HG03103 (cell line): ENCODE data around the gene IL12RB2.

Experiments used
- ATAC-seq: cut with Tn5 transposase; IDR thresholded peaks from one replicate; pipeline ENCODE4 v1.9.1; 2021; ENCODE audit warnings: low read depth; ENCODE audit not compliant: unreplicated experiment

Gene IL12RB2

GRCh38 chr1:67307251-67308060 lies at the start of gene IL12RB2:
IL12RB2 (plus strand) TSS chr1:67307873; CDS start chr1:67320369, 12,496 bp downstream.
- ATAC-seq = peak; percentile 48

- ATAC-seq = no peak
Measured at GRCh38 chr1:67261680-67262079, 46.0 kb upstream of the IL12RB2 start.

GRCh38 chr1:67262735-67263134 lies 44.9 kb upstream of the IL12RB2 start:
- ATAC-seq = no peak

GRCh38 chr1:67264152-67264551 lies 43.5 kb upstream of the IL12RB2 start:
- ATAC-seq = no peak

- ATAC-seq = peak; percentile 65
Measured at GRCh38 chr1:67264899-67265298, 42.8 kb upstream of the IL12RB2 start.

GRCh38 chr1:67269061-67269460 lies 38.6 kb upstream of the IL12RB2 start:
- ATAC-seq = no peak

GRCh38 chr1:67270541-67270940 lies 37.1 kb upstream of the IL12RB2 start:
- no peak for ATAC-seq

- ATAC-seq = no peak
Measured at GRCh38 chr1:67273591-67273990, 34.1 kb upstream of the IL12RB2 start.

- no peak for ATAC-seq
Measured at GRCh38 chr1:67274623-67275325, 32.9 kb upstream of the IL12RB2 start.

- no peak for ATAC-seq
Measured at GRCh38 chr1:67280696-67281095, 27.0 kb upstream of the IL12RB2 start.

- ATAC-seq = no peak
Measured at GRCh38 chr1:67281244-67281643, 26.4 kb upstream of the IL12RB2 start.

- peak; percentile 81 for ATAC-seq
Measured at GRCh38 chr1:67285780-67286488, 21.7 kb upstream of the IL12RB2 start.

GRCh38 chr1:67290236-67290635 lies 17.4 kb upstream of the IL12RB2 start:
- no peak for ATAC-seq

GRCh38 chr1:67294836-67295617 lies 12.6 kb upstream of the IL12RB2 start:
- no peak for ATAC-seq

GRCh38 chr1:67298762-67299161 lies 8.9 kb upstream of the IL12RB2 start:
- ATAC-seq = no peak

GRCh38 chr1:67299296-67299695 lies 8.4 kb upstream of the IL12RB2 start:
- no peak for ATAC-seq

GRCh38 chr1:67300561-67300960 lies 7.1 kb upstream of the IL12RB2 start:
- ATAC-seq = no peak

GRCh38 chr1:67304023-67304422 lies 3.6 kb upstream of the IL12RB2 start:
- no peak for ATAC-seq

- ATAC-seq = no peak
Measured at GRCh38 chr1:67306547-67306946, 1.1 kb upstream of the IL12RB2 start.

- peak; percentile 28 for ATAC-seq
Measured at GRCh38 chr1:67308136-67308535, 463 bp downstream of the IL12RB2 start.
